Skin of body (tissue), 2 donors: ENCODE measurements around the gene SYTL1. TPM values are rescaled to one million over a fixed set of nuclear protein-coding genes. Genes with fewer than 3 reads are reported as not detected.
"Not testable (repeated sequence)": the region's sequence is repeated elsewhere in the genome, so short reads cannot be mapped to it uniquely, and the experiment has no call there.

Source experiments
- DNase-seq: peaks from one replicate; lab custom pipeline; 2025; lab: John Stamatoyannopoulos, UW
- total RNA-seq: library from RNA; depleted of rRNA; stranded (reverse); fragments of >200 nt; gene quantifications from one replicate; pipeline ENCODE4 v1.2.3, GENCODE V29; 2014

SYTL1 gene
- total RNA-seq, 1 donor from 2014 or later: 22.7 TPM

- DNase-seq: no peak
Observed at GRCh38 chr1:27383661-27384060, 41.8 kb downstream of the SYTL1 start.

- DNase-seq: not testable (repeated sequence)
Observed at GRCh38 chr1:27384797-27385196, 43.0 kb downstream of the SYTL1 start.

- no peak for DNase-seq
Observed at GRCh38 chr1:27388337-27389005, 46.6 kb downstream of the SYTL1 start.

- DNase-seq: no peak
Observed at GRCh38 chr1:27391511-27392095, 49.8 kb downstream of the SYTL1 start.

GRCh38 chr1:27392096-27392777 is 50.4 kb downstream of the SYTL1 start, which contains the start of gene GPR3:
TSS of gene GPR3 (plus strand) at chr1:27392622. CDS start at chr1:27393799, 1,177 bp downstream.
- DNase-seq: peak; percentile 83

GRCh38 chr1:27392778-27393635 is 51.2 kb downstream of the SYTL1 start:
- DNase-seq: no peak

- no peak for DNase-seq
Observed at GRCh38 chr1:27393641-27394281, 51.9 kb downstream of the SYTL1 start.

GRCh38 chr1:27394282-27394658 is 52.4 kb downstream of the SYTL1 start:
- DNase-seq: no peak

- no peak for DNase-seq
Observed at GRCh38 chr1:27394925-27395324, 53.1 kb downstream of the SYTL1 start.

GRCh38 chr1:27395441-27396195 is 53.8 kb downstream of the SYTL1 start:
- DNase-seq: peak; percentile 59

- DNase-seq: no peak
Observed at GRCh38 chr1:27397110-27397509, 55.3 kb downstream of the SYTL1 start.

- DNase-seq: no peak
Observed at GRCh38 chr1:27397749-27398148, 55.9 kb downstream of the SYTL1 start.

GRCh38 chr1:27398405-27399149 is 56.8 kb downstream of the SYTL1 start:
- DNase-seq: no peak

GRCh38 chr1:27399251-27400025 is 57.6 kb downstream of the SYTL1 start:
- peak; percentile 39 for DNase-seq

GRCh38 chr1:27400082-27400962 is 58.5 kb downstream of the SYTL1 start:
- DNase-seq: peak; percentile 33

GRCh38 chr1:27400963-27401341 is 59.1 kb downstream of the SYTL1 start:
- DNase-seq: no peak

GRCh38 chr1:27402349-27402754 is 60.5 kb downstream of the SYTL1 start:
- DNase-seq: peak; percentile 61
